ENCODE results near the gene DPH1.

GRCh38 chr17:2090210-2090641, 60.3 kb downstream of the DPH1 start:
- TF ChIP-seq CTCF (IDR thresholded peaks at IDR 0.05; ENCODE audit: low read depth, low read length), result no peak
- TF ChIP-seq POLR2A (IDR thresholded peaks at IDR 0.05; ENCODE audit: extremely low read depth, insufficient read length), result no peak
- no peak for TF ChIP-seq MAX (IDR thresholded peaks at IDR 0.05; ENCODE audit: low read depth, low read length)
